ENCODE measurements around the gene STXBP2. TPM values are rescaled to one million over a fixed set of nuclear protein-coding genes. Genes with fewer than 3 reads are reported as not detected.

The STXBP2 gene
- 60.6 TPM for polyA plus RNA-seq (2012; ENCODE audit: missing spikeins)

DNA sequence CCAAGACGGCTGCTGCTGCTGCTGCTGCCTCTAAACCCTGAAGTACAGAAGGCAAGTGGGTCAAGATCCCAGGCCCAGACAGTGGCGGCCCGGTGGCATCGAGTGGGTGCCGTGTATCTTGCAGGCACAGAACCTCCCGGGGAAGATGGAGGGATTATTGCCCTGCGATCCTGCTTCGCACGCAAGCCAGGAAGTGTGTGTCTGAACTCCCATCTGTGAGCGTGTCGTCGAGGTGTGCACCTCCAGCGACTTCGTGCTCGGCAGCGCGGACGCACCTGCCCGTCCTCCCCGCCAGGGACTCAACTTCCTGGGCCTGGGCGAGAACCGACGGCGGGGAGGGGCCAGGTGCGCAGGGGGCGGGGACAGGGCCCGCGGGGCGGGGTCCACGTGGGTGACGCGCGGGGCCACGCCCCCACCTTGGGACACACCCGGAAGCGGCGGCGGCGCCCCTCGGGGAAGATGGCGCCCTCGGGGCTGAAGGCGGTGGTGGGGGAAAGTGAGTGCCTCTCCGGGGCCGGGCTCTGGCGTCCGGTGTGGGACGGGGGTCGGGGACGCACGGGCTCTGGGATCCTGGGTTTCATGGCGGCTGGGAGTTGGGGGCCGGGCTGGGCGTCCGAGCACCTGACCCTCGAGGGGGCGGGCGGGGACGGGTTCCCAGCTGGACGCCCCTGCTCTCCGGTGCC is at the start of gene STXBP2:
STXBP2 (plus strand) TSS at position 420 of the 683 bp plus-strand sequence; CDS start at position 460, 40 bp downstream.
- TF ChIP-seq POLR2AphosphoS5 (IDR thresholded peaks at IDR 0.05; ENCODE audit: low read depth, low read length): peak; percentile 63
- peak; percentile 82; the same call in 1 of the 2 replicates for TF ChIP-seq POLR2A (IDR thresholded peaks at IDR 0.05; ENCODE audit: low read depth, low read length)
- TF ChIP-seq TAF1 (IDR thresholded peaks at IDR 0.05; ENCODE audit: borderline replicate concordance, low read depth, low read length): peak; percentile 88
- FAIRE-seq (peak; percentile 97), DNase-seq (ENCODE audit: insufficient read length) (peak; percentile 99)

DNA sequence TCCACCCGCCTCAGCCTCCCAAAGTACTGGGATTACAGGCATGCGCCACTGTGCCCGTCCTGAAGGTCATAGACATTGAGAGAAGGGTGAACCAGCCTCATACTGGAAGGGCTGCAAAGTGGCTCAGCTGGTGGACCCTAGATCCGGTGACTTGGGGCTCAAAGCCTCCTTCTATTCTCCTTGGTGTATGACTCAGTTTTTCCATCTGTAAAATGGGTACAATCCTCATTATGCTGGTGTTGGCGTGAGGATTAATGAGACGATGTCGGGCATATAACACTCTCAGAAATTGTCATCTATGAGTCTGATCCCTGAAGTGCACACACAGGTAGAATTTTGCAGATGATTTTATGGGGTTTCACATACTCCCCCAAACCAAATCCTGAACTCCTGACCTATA is 47.1 kb upstream of the STXBP2 start:
- no peak for FAIRE-seq
- no peak for TF ChIP-seq TAF1 (IDR thresholded peaks at IDR 0.05; ENCODE audit: borderline replicate concordance, low read depth, low read length)
- no peak for TF ChIP-seq POLR2A (IDR thresholded peaks at IDR 0.05; ENCODE audit: low read depth, low read length)
- TF ChIP-seq POLR2AphosphoS5 (IDR thresholded peaks at IDR 0.05; ENCODE audit: low read depth, low read length): no peak
- no peak for DNase-seq (ENCODE audit: insufficient read length)

DNA sequence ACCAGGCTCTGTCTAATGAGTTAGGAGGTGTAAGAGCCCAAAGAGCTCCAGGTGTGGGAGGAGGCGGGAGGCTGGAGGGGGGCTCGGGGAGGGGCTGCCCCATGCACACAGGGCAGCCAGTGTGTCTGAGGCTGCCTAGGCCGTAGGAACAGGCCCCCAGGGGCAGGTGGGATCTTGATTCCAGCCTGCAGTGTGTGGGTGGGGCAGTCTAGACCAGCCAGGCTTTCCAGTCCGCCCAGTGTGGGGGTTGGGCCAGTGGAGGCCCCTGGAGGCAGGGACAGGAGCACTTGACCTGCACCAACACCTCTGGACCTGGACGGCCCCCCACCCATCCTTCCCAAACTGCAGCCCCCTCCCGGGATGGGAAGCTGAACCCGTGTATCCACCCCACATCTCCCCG is 46.7 kb upstream of the STXBP2 start:
- DNase-seq (ENCODE audit: insufficient read length): no peak
- FAIRE-seq: no peak
- TF ChIP-seq POLR2A (IDR thresholded peaks at IDR 0.05; ENCODE audit: low read depth, low read length) (no peak), TAF1 (IDR thresholded peaks at IDR 0.05; ENCODE audit: borderline replicate concordance, low read depth, low read length) (no peak), POLR2AphosphoS5 (IDR thresholded peaks at IDR 0.05; ENCODE audit: low read depth, low read length) (no peak)

DNA sequence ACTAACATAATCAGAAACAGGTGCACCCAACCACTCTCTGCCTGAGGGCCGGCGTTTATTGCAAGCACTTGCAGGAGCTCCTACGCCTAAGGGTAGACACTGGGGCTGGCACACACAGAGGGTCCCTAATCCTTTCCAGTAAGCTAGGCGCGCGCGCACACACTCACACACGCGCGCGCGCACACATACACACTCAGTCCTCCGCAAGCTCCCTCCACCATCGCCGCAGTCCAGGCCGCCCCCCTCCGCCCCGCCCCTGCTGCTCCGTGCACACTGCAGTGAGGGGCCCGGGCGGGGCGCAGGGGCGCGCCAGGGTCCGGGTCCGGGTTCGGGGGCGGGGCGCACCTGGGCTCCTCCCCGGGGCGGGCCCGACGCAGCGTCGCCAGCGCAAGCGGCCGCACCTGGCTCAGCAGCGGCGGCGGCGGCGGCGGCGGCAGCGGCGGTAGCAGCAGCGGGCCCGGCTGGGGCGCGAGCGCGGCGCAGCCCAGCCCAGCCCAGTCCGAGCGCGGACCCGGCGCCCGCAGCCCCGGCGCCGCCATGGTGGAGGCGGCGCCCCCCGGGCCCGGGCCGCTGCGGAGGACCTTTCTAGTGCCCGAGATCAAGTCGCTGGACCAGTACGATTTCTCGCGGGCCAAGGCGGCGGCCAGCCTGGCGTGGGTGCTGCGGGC is 41.3 kb upstream of the STXBP2 start, which contains the start of gene CAMSAP3:
CAMSAP3 (plus strand) TSS at position 398 of the 668 bp plus-strand sequence; CDS start at position 538, 140 bp downstream.
- no peak for TF ChIP-seq POLR2A (IDR thresholded peaks at IDR 0.05; ENCODE audit: low read depth, low read length)
- no peak for TF ChIP-seq POLR2AphosphoS5 (IDR thresholded peaks at IDR 0.05; ENCODE audit: low read depth, low read length)
- TF ChIP-seq TAF1 (IDR thresholded peaks at IDR 0.05; ENCODE audit: borderline replicate concordance, low read depth, low read length): no peak
- FAIRE-seq: no peak
- no peak for DNase-seq (ENCODE audit: insufficient read length)

DNA sequence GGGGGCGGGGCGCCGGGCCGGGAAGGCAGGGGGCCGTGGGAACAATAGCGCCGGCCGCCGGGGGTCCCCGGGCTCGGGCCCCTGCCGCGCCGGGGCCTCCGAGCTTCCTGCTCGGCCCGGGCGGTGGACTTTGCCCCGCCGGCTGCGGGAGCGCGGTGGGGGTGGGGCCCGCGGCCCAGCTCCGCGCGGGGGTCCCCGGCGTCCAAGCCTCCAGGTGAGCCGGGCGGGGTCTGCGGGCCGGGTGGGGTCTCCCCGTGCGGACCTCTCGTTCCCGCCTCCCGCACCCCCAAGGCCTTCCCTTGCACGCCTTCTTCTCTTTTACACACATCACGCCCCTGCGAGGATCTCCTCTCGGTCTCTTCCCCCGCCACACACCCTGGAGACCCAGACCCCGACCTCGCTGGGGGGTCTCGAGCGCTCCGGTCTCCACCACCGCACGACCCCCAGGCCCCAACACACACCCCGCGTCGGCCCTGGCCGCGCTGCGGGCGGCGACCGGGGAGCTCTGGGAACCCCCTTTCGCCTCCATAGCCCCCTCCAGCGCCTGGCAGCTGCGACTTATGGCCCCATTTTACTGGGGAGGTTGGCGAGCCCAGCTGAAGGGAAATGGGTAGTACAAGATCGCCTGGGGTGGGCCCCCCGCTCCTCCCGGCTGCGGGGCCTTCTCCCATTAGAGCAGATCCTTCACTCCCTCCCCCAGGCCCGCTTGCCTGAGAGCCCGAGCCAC is 40.5 kb upstream of the STXBP2 start:
- TF ChIP-seq POLR2AphosphoS5 (IDR thresholded peaks at IDR 0.05; ENCODE audit: low read depth, low read length): no peak
- TF ChIP-seq TAF1 (IDR thresholded peaks at IDR 0.05; ENCODE audit: borderline replicate concordance, low read depth, low read length): no peak
- no peak for TF ChIP-seq POLR2A (IDR thresholded peaks at IDR 0.05; ENCODE audit: low read depth, low read length)
- FAIRE-seq: no peak
- DNase-seq (ENCODE audit: insufficient read length): no peak

DNA sequence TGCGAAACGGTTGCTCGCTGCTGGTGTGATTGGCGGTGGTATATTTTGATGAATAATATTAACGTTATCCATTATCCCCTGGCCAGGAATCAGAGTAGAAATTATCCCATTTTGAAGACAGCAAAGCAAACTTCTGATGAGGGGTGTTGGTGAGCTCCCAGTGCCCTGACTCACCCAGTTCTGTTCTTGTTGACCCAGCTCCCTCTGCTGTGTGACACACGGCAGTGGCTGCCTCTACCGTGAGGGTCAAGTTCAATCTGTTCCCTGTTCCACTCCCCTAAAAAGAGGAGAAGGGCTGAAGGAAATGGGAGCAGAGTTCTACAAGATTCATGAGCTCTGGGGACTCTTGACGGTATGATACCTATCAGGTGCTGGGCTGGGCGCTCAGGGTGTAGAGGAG is 39.2 kb upstream of the STXBP2 start:
- DNase-seq (ENCODE audit: insufficient read length) (no peak), FAIRE-seq (no peak)
- TF ChIP-seq POLR2A (IDR thresholded peaks at IDR 0.05; ENCODE audit: low read depth, low read length) (no peak), TAF1 (IDR thresholded peaks at IDR 0.05; ENCODE audit: borderline replicate concordance, low read depth, low read length) (no peak), POLR2AphosphoS5 (IDR thresholded peaks at IDR 0.05; ENCODE audit: low read depth, low read length) (no peak)

DNA sequence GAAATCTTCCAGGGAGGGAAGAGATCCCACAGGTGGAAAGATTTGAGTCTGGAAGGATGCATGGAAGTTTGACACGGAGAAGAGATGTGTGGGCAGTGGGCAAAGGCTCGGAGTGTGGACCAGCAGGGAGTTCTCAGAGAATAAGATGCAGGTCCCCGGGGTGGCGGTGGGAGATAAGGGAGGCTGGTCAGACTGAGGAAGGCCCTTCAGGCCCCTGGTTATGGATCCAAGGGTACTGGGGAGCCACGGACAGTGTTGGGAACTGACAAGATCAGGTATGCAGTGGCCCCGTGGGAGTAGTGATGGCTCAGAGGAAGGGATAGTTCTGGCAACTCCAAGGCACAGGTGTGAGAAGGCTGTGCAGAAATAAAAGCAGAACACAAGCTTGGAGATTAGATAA is 38.7 kb upstream of the STXBP2 start:
- FAIRE-seq (no peak), DNase-seq (ENCODE audit: insufficient read length) (no peak)
- TF ChIP-seq TAF1 (IDR thresholded peaks at IDR 0.05; ENCODE audit: borderline replicate concordance, low read depth, low read length) (no peak), POLR2AphosphoS5 (IDR thresholded peaks at IDR 0.05; ENCODE audit: low read depth, low read length) (no peak), POLR2A (IDR thresholded peaks at IDR 0.05; ENCODE audit: low read depth, low read length) (no peak)

DNA sequence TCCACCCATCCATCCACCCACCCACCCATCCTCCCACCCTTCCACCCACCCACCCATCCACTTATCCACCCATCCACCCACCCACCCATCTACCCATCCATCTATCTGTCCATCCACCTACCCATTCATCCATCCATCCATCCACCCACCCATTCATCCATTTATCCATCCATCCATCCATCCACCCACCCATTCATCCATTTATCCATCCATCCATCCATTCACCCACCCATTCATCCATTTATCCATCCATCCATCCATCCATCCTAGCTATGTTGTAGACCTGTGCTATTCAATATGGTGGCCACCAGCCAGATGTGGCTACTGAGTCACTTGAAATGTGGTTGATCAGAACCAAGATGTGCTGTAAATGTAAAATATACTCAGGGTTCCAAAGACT is 36.2 kb upstream of the STXBP2 start:
- DNase-seq (ENCODE audit: insufficient read length): no peak
- no peak for FAIRE-seq
- TF ChIP-seq POLR2A (IDR thresholded peaks at IDR 0.05; ENCODE audit: low read depth, low read length): no peak
- TF ChIP-seq TAF1 (IDR thresholded peaks at IDR 0.05; ENCODE audit: borderline replicate concordance, low read depth, low read length): no peak
- no peak for TF ChIP-seq POLR2AphosphoS5 (IDR thresholded peaks at IDR 0.05; ENCODE audit: low read depth, low read length)

DNA sequence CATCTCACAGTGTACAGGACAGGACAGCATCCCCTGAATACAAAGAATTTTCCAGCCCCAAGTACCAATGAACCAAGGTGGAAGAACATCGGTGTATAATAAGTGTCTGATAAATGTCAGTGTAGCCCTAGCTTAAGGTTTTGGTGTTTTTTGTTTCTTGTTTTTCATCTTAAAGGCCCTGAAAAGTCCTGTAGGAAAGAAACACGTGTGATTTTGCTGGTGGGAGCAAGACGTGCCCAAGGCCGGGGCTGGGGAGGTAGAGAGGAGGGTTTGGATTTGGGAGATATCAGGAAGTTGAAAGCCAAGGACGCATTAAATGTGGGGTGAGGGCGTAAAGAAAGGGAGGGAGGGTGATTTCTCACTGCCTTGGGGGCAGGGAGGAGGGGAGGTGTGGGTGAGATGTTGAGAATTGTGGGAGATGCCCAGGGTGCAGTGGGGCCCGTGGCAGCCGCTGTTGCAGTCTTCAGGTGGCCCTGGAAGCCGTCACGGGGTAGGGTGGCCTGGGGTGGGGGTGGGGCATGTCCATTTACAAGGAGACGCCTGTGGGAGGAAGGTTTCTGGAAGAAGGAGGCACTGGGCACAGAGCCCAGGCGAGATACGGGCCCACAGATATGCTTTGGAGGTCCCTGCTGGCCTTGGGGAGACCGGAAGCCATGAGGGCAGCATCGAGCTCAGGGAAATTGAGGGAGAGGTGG is 34.5 kb upstream of the STXBP2 start:
- FAIRE-seq: no peak
- no peak for DNase-seq (ENCODE audit: insufficient read length)
- TF ChIP-seq TAF1 (IDR thresholded peaks at IDR 0.05; ENCODE audit: borderline replicate concordance, low read depth, low read length) (no peak), POLR2A (IDR thresholded peaks at IDR 0.05; ENCODE audit: low read depth, low read length) (no peak), POLR2AphosphoS5 (IDR thresholded peaks at IDR 0.05; ENCODE audit: low read depth, low read length) (no peak)

DNA sequence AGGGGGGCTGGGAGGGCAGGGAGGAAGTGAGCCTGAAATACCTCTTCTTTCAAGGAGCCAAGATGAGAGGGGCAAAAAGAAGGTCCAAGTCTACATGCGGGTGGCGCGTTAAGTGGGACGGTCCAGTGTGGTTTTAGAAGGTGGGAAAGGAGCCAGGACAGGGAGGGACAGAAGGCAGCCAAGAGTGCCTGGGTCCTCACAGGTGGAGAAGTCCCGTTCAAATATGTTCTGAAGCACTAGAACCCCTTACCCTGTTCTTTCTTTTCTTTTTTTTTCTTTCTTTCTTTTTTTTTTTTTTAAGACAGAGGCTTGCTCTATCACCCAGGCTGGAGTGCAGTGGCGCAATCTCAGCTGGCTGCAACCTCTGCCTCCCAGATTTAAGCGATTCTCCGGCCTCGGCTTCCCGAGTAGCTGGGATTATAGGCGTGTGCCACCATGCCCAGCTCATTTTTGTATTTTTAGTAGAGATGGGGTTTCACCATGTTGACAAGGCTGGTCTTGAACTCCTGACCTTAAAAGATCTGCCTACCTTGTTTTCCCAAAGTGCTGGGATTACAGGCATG is 33.9 kb upstream of the STXBP2 start:
- FAIRE-seq: no peak
- no peak for DNase-seq (ENCODE audit: insufficient read length)
- TF ChIP-seq POLR2A (IDR thresholded peaks at IDR 0.05; ENCODE audit: low read depth, low read length) (no peak), TAF1 (IDR thresholded peaks at IDR 0.05; ENCODE audit: borderline replicate concordance, low read depth, low read length) (no peak), POLR2AphosphoS5 (IDR thresholded peaks at IDR 0.05; ENCODE audit: low read depth, low read length) (no peak)
